NCI-H345 treated with DMSO at 0.1 percent for 48 hours (cell line): ENCODE results near the gene ZNF774.
"Not testable (repeated sequence)": the region's sequence is repeated elsewhere in the genome, so short reads cannot be mapped to it uniquely, and the experiment has no call there.

Experiments
- DNase-seq: peaks from one replicate; lab custom pipeline; 2025; ENCODE audit not compliant: unreplicated experiment; lab: John Stamatoyannopoulos, UW

Gene ZNF774

GRCh38 chr15:90388462-90389380 is 36.6 kb downstream of the ZNF774 start:
- DNase-seq, result no peak

- no peak for DNase-seq
Measured at GRCh38 chr15:90389513-90389912, 37.4 kb downstream of the ZNF774 start.

- DNase-seq, result no peak
Measured at GRCh38 chr15:90393040-90393439, 41.0 kb downstream of the ZNF774 start.

GRCh38 chr15:90394074-90394473 is 42.0 kb downstream of the ZNF774 start:
- DNase-seq, result no peak

DNA sequence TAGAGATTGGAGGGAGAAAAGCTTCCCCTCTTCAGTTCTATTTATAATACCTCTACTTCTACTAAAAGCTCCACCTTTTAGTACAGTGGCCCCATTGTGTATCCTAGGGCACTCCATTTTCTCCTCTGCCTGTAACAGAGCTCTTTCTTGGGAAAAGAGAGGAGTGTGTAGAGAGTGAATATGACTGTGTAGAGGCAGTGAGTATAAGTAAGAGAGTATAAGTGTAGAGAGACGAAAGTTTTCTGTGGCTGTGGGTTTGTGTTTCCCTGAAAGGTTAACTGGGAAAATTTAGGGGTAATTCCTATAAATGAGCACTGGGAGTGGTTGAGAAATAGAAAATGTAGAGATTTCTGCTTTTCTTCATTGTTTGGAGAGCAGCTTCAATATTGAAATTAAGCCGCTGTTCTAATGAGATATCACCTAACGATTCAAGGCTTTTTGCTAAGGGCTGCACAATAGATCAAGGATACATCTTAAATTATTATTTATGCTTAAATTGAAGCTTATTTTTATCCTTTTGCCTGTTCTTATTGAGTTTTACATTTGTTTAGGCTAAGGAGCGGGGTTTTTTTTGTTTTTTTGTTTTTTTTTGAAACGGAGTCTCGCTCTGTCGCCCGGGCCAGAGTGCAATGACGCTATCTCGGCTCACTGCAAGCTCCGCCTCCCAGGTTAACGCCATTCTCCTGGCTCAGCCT is 42.8 kb downstream of the ZNF774 start:
- DNase-seq, result no peak

- DNase-seq, result no peak
Measured at GRCh38 chr15:90396321-90396720, 44.2 kb downstream of the ZNF774 start.

DNA sequence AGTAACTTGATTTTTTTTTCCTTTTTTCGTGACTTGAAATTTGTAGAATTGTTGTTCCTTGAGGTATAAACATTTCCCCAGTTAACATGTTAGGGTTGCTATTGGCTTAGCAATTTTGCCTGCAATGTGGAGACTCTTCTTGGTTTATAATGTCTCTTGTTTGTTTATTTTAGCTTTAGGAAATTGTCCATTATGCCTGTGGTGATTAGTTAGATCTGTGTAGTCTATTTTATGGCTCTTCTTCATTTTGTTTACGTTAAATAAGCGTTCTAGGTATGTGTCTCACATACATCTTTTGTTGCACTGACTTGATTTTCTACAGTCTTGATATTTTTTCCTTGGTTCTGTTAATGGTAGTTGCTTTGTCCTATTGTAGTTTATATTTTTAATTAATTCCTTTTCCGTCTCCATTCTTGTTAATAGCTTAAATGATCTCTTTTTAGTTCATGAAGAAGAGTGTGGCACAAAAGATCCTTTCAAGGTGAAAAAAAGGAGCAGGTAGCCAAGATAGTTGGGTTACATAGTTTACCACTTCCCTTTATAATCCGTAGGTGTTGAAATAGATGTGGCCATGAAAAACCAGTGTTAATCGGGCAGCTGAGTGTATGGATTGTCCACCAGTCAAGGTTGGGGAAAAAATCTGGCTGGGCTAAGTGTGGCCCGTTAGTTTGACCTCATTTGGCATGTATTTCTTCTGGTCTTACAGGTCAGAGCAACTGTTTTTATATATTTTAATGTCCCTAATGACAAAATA is 48.1 kb downstream of the ZNF774 start:
- DNase-seq, result no peak

DNA sequence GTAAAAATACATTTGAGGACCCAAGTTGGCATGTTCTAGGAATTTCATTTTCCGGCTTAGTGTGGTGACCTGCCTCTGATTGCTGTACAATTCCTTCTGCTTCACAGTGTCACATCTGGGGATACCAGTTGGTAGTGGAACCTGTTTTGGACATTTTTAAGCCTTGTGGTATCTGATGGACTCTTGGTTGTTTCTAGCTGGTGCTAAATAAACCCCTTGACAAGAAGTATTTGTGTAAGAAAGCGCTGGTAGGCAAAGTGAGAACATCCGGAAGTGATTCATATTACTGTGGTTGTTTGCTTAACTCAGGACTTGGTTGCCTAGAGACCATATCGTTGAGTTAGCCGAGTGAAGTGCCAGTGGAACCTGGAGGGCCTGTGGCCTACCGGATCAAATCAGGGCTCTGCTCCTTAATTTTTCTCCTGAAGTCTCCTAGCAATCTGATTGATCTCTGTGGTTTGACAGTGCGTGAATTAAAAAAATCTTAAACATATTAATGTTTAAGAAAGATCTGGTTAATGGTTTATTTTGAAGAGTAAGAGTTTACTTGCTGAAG is 48.8 kb downstream of the ZNF774 start:
- peak; percentile 34 for DNase-seq

- no peak for DNase-seq
Measured at GRCh38 chr15:90401495-90401894, 49.4 kb downstream of the ZNF774 start.

GRCh38 chr15:90402223-90402622 is 50.1 kb downstream of the ZNF774 start:
- DNase-seq, result no peak

DNA sequence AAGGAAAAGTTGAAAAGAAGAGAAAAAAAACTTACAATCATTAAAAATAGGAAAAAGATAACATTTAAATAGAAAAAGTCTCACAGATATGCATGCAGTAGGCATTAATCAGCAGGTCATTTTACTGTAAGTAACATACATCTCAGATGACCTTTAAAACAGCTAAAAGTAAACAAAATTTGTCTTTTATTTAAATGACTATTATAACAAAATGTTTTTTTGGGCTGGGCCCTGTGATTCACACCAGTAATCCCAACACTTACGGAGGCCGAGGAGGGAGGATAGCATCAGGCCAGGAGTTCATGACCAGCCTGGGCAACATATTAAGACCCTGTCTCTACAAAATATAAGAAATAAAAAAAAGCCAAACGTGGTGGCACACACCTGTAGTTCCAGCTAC is 50.7 kb downstream of the ZNF774 start:
- DNase-seq, result no peak

DNA sequence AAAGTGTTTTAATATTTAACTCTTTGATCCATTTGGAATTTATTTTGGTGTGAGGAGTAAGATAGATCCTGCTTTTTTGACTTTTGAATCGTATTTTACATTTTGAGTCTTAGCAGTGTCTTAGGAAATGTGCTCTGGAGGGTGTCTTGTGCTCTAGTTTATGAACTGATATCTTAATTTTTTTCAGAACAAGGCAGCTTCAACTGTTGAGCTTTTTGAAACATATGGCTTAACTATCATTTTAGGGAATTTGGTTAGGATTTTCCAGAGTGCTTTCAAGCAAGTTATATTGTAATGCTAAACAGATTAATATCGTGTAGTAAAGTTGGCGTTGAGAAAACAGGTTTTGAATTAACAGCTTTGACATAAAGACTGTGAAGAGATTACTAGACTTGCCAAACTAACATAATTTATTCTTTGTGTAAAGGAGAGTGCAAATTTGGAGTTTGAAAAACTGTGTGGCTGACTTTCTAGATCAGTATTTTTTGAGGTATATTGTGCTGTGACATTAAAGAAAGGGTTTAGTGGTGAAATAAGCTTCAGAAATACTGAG is 53.0 kb downstream of the ZNF774 start:
- no peak for DNase-seq

DNA sequence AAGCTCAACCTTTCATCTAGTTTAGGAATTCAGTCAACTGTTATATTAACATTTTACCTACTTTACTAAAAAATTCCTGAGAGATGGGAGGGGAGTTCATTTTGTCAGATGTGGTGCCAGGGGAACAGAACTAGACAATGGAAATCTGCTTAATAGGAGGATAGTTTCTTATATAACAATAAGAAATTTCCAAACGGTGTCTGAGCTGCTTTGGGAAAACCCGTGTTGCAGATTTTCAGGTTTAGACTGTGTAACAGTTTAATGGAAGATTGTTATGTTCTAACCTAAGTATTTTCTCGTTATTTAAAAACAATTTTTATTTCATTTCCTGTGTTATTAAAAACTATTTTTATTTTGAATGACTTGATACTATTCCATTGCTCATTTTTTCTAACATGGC is 55.3 kb downstream of the ZNF774 start:
- DNase-seq, result no peak

- no peak for DNase-seq
Measured at GRCh38 chr15:90407871-90408317, 55.8 kb downstream of the ZNF774 start.

- DNase-seq, result no peak
Measured at GRCh38 chr15:90408657-90409056, 56.6 kb downstream of the ZNF774 start.

- DNase-seq, result not testable (repeated sequence)
Measured at GRCh38 chr15:90409587-90409986, 57.5 kb downstream of the ZNF774 start.

- not testable (repeated sequence) for DNase-seq
Measured at GRCh38 chr15:90410316-90410715, 58.2 kb downstream of the ZNF774 start.

DNA sequence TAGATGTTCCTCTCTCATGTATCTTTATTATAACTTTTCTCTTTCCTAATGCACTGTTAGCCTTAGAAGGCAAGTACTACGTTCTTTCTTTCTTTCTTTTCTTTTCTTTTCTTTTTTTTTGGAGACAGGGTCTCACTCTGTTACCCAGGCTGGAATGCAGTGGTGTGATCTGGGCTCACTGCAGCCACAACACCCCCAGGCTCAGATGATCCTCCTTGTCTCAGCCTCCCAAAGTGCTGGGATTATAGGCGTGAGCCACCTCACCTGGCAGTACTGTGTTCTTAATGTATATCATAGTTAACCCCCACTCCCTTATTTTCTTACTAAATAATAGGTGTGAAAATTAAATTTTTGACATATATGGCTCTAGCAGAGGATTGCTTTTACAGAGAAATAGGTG is 59.1 kb downstream of the ZNF774 start:
- no peak for DNase-seq
